Effector CD8-positive, alpha-beta T cell (primary cell): Measurements from ENCODE around the gene PTAFR.
A peak's percentile ranks its signal among the peaks of the same experiment; 100 is the strongest.

Source experiments
- DNase-seq: peaks from one replicate; lab custom pipeline; 2025; lab: John Stamatoyannopoulos, UW
- total RNA-seq, 4 experiments: gene quantifications; one replicate each; lab custom pipeline; 2026; lab: John Stamatoyannopoulos, UW

The PTAFR gene
- 0.80 to 13.1 (median 7.3) reads per million in 4 experiments for total RNA-seq

- DNase-seq, result no peak
These were observed at the start of gene PTAFR for GRCh38 chr1:28176492-28177470. PTAFR (minus strand) TSS chr1:28176690; CDS start chr1:28151021, 25,669 bp downstream.

GRCh38 chr1:28213315-28213714 lies 36.8 kb upstream of the PTAFR start:
- DNase-seq, result no peak

- DNase-seq, result no peak
These were observed 33.2 kb upstream of the PTAFR start for GRCh38 chr1:28209700-28210099.

GRCh38 chr1:28208818-28209441 lies 32.4 kb upstream of the PTAFR start:
- DNase-seq, result peak; percentile 26

GRCh38 chr1:28205243-28205642 lies 28.8 kb upstream of the PTAFR start:
- no peak for DNase-seq

GRCh38 chr1:28200234-28200873 lies 23.9 kb upstream of the PTAFR start:
- no peak for DNase-seq

GRCh38 chr1:28199328-28200233 lies 23.1 kb upstream of the PTAFR start:
- DNase-seq, result no peak

- DNase-seq, result no peak
These were observed 21.4 kb upstream of the PTAFR start for GRCh38 chr1:28197682-28198415.

GRCh38 chr1:28196330-28196729 lies 19.8 kb upstream of the PTAFR start:
- no peak for DNase-seq

- no peak for DNase-seq
These were observed 19.3 kb upstream of the PTAFR start for GRCh38 chr1:28195780-28196179.

GRCh38 chr1:28194326-28195035 lies 18.0 kb upstream of the PTAFR start:
- no peak for DNase-seq

GRCh38 chr1:28193701-28194161 lies 17.2 kb upstream of the PTAFR start:
- no peak for DNase-seq

GRCh38 chr1:28190996-28191645 lies 14.6 kb upstream of the PTAFR start:
- no peak for DNase-seq

GRCh38 chr1:28190337-28190979 lies 14.0 kb upstream of the PTAFR start:
- no peak for DNase-seq

- DNase-seq, result no peak
These were observed 8.6 kb upstream of the PTAFR start for GRCh38 chr1:28185071-28185470.

GRCh38 chr1:28180306-28181305 lies 4.1 kb upstream of the PTAFR start:
- DNase-seq, result no peak

- DNase-seq, result no peak
These were observed 2.4 kb upstream of the PTAFR start for GRCh38 chr1:28178690-28179485.
